ENCODE measurements around the gene ETNPPL. TPM values are rescaled to one million over a fixed set of nuclear protein-coding genes. Genes with fewer than 3 reads are reported as not detected.

The ETNPPL gene
- total and polyA plus RNA-seq, 2 of the 13 experiments (the other 11 are each of a cell fraction or from before 2014, with no cell fraction given) = 1.4 to 6.0 TPM

- TF ChIP-seq ZBTB20 (CRISPR knock-in tag; IDR thresholded peaks at IDR 0.05; ENCODE audit: borderline replicate concordance, low read depth) (peak; percentile 78; the same call in 1 of the 2 replicates), KIAA2018 (CRISPR knock-in tag; IDR thresholded peaks at IDR 0.05; ENCODE audit: borderline replicate concordance) (no peak), ZNF292 (CRISPR knock-in tag; IDR thresholded peaks at IDR 0.05; ENCODE audit: borderline replicate concordance, low read depth) (peak; percentile 78; the same call in 1 of the 2 replicates), HNF1B (CRISPR knock-in tag; IDR thresholded peaks at IDR 0.05) (no peak), MYC (CRISPR knock-in tag; IDR thresholded peaks at IDR 0.05; ENCODE audit: borderline replicate concordance) (peak; percentile 87; the same call in 1 of the 2 replicates), ZNF205 (CRISPR knock-in tag; IDR thresholded peaks at IDR 0.05) (peak; percentile 43; the same call in 1 of the 2 replicates), RBFOX2 (IDR thresholded peaks at IDR 0.05; ENCODE audit: low read depth, low read length) (peak; percentile 77), UBTF (CRISPR knock-in tag; IDR thresholded peaks at IDR 0.05) (peak; percentile 74), FOXM1 (CRISPR knock-in tag; IDR thresholded peaks at IDR 0.05) (no peak), ZNF691 (CRISPR knock-in tag; IDR thresholded peaks at IDR 0.05; ENCODE audit: borderline replicate concordance, low read depth) (peak; percentile 71; the same call in 1 of the 2 replicates), RBM39 (IDR thresholded peaks at IDR 0.05; ENCODE audit: low read depth, low read length, poor library complexity, severe bottlenecking) (peak; percentile 57), ZNF556 (CRISPR knock-in tag; IDR thresholded peaks at IDR 0.05; ENCODE audit: borderline replicate concordance) (0 out of 2 replicates have a peak, but pooled peaks have one; percentile 28)
Measured at GRCh38 chr4:108762559-108763225, at the start of gene ETNPPL (continued).

Data from HepG2 (cell line).